Osteocyte (in vitro differentiated cells): Measurements from ENCODE around the gene UBXN11. TPM values are rescaled to one million over a fixed set of nuclear protein-coding genes. Genes with fewer than 3 reads are reported as not detected.
A peak's percentile ranks its signal among the peaks of the same experiment; 100 is the strongest.

Experiments used
- DNase-seq: peaks from one replicate; pipeline ENCODE4 v3.0.0; 2021; ENCODE audit warnings: mixed read lengths; ENCODE audit not compliant: unreplicated experiment; ENCODE audit errors: extremely low spot score
- H3K27ac Mint-ChIP-seq: one replicate; pipeline ENCODE4 v1.8.0; 2021; ENCODE audit warnings: mild to moderate bottlenecking, mixed read lengths; ENCODE audit not compliant: unreplicated experiment
- H3K27me3 Mint-ChIP-seq: one replicate; pipeline ENCODE4 v1.8.0; 2021; ENCODE audit warnings: mixed read lengths; ENCODE audit not compliant: unreplicated experiment
- H3K36me3 Mint-ChIP-seq: one replicate; pipeline ENCODE4 v1.8.0; 2021; ENCODE audit warnings: mixed read lengths; ENCODE audit not compliant: unreplicated experiment
- H3K4me1 Mint-ChIP-seq: one replicate; pipeline ENCODE4 v1.8.0; 2021; ENCODE audit warnings: mixed read lengths; ENCODE audit not compliant: unreplicated experiment
- H3K4me3 Mint-ChIP-seq: one replicate; pipeline ENCODE4 v1.8.0; 2021; ENCODE audit warnings: mild to moderate bottlenecking, moderate library complexity, mixed read lengths; ENCODE audit not compliant: unreplicated experiment
- H3K9me3 Mint-ChIP-seq: one replicate; pipeline ENCODE4 v1.8.0; 2021; ENCODE audit warnings: mixed read lengths; ENCODE audit not compliant: unreplicated experiment
- total RNA-seq: library from RNA; stranded (reverse); gene quantifications from 2 replicates; pipeline ENCODE4 v1.2.1, GENCODE V29; 2021
- TF ChIP-seq, protein P1 (sequence below): fragments of 200-600 bp; sonication (generic); IDR thresholded peaks from 2 replicates; pipeline ENCODE4 v1.5.0; 2021; ENCODE audit warnings: antibody characterized with exemption, mild to moderate bottlenecking, moderate library complexity

UBXN11 gene
- total RNA-seq, 1 donor from 2014 or later = 17.0 TPM

- Mint-ChIP-seq H3K9me3 (no peaks in the 10 kb centered on the region), H3K36me3 (peaks cover 12% of the 10 kb centered on the region), H3K4me1 (peaks cover 49% of the 10 kb centered on the region), H3K27me3 (no peaks in the 10 kb centered on the region), H3K27ac (peak overlapping the region; percentile 70), H3K4me3 (no peak overlapping the region)
- DNase-seq = no peak
- TF ChIP-seq, protein P1, sequence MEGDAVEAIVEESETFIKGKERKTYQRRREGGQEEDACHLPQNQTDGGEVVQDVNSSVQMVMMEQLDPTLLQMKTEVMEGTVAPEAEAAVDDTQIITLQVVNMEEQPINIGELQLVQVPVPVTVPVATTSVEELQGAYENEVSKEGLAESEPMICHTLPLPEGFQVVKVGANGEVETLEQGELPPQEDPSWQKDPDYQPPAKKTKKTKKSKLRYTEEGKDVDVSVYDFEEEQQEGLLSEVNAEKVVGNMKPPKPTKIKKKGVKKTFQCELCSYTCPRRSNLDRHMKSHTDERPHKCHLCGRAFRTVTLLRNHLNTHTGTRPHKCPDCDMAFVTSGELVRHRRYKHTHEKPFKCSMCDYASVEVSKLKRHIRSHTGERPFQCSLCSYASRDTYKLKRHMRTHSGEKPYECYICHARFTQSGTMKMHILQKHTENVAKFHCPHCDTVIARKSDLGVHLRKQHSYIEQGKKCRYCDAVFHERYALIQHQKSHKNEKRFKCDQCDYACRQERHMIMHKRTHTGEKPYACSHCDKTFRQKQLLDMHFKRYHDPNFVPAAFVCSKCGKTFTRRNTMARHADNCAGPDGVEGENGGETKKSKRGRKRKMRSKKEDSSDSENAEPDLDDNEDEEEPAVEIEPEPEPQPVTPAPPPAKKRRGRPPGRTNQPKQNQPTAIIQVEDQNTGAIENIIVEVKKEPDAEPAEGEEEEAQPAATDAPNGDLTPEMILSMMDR = no peak
These were observed 31.5 kb downstream of the UBXN11 start for GRCh38 chr1:26274801-26275425.

DNA sequence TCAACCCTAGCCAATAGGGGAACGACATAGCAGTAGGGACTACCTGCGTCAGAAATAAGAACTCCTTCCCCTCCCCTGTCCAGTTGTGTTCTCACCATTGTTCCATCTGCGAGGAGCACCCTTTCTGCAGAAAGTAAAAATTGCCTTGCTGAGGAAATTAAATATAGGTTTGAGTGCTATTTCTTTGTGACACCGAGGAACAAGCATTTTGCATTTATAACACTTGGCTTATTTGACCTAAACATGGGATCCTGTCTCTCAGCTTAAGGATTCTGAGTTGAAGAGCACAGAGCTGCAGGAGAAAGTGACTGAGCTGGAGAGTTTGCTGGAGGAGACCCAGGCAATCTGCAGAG, 37.3 kb downstream of the UBXN11 start:
- no peak overlapping the region for H3K27ac Mint-ChIP-seq
- no peak overlapping the region for H3K4me3 Mint-ChIP-seq
- H3K27me3 Mint-ChIP-seq = no peaks in the 10 kb centered on the region
- no peaks in the 10 kb centered on the region for H3K4me1 Mint-ChIP-seq
- peaks cover 5% of the 10 kb centered on the region for H3K9me3 Mint-ChIP-seq
- peaks cover 40% of the 10 kb centered on the region for H3K36me3 Mint-ChIP-seq
- DNase-seq = no peak
- TF ChIP-seq, protein P1 = no peak

DNA sequence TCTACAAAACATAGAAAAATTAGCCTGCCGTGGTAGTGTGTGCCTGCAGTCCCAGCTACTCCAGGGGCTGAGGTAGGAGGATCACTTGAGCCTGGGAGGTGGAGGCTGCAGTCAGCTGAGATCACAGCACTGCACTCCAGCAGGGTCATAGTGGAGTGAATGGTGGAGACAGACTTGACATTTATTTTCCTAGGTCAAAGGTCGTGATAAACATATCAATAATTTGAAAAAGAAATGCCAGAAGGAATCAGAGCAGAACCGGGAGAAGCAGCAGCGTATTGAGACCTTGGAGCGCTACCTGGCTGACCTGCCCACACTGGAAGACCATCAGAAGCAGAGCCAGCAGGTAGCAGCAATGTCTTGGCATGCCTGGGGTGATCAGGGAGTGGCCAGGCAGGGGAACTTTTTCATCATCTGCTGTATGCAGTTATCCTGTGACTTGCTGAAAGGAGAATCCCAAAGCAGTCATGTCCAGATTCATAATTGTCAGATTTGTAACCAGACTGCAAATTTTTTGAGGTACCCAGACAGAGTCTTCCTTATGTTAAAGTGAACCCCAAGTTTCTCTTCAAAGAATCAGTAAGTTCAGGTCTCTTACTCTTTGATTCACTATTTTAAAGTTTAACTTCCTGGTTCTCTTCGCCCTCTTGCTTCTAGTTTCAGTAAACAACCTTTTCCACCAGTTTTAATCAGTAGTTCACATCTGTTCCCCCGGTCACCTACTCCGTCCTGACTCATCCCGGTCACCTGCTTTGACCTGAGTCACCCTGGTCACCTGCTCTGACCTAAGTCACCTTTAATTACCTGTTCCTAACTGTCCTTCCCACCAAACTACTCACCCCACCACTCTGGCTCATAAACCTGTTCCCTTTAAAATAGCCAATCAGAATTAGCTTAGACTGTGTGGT, 37.9 kb downstream of the UBXN11 start:
- DNase-seq = no peak
- H3K36me3 Mint-ChIP-seq = peaks cover 46% of the 10 kb centered on the region
- H3K27me3 Mint-ChIP-seq = no peaks in the 10 kb centered on the region
- TF ChIP-seq, protein P1 = no peak
- no peak overlapping the region for H3K4me3 Mint-ChIP-seq
- H3K9me3 Mint-ChIP-seq = peaks cover 5% of the 10 kb centered on the region
- H3K4me1 Mint-ChIP-seq = no peaks in the 10 kb centered on the region
- H3K27ac Mint-ChIP-seq = no peak overlapping the region

DNA sequence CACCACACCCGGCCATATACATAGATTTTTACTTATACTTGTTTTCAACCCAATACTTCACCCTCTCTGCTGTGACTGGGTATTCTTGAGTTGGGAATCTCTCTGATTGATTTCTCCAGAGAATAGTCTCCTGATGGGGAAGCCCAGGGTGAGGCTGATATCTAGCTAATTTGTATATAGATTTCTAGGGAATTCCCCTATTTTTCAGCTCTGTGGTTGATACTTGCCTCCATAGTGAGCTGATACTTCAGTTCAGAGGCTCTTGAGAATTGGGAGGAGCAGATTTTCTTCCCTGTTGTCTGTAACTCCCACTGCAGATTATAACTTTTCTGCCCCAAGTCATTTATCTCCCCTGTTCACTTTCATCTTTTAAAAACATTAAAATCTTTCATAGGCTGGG, 41.0 kb downstream of the UBXN11 start:
- no peaks in the 10 kb centered on the region for H3K4me1 Mint-ChIP-seq
- no peak overlapping the region for H3K27ac Mint-ChIP-seq
- no peak for DNase-seq
- H3K4me3 Mint-ChIP-seq = no peak overlapping the region
- H3K27me3 Mint-ChIP-seq = no peaks in the 10 kb centered on the region
- H3K36me3 Mint-ChIP-seq = peaks cover 48% of the 10 kb centered on the region
- H3K9me3 Mint-ChIP-seq = peaks cover 5% of the 10 kb centered on the region
- TF ChIP-seq, protein P1 = no peak

DNA sequence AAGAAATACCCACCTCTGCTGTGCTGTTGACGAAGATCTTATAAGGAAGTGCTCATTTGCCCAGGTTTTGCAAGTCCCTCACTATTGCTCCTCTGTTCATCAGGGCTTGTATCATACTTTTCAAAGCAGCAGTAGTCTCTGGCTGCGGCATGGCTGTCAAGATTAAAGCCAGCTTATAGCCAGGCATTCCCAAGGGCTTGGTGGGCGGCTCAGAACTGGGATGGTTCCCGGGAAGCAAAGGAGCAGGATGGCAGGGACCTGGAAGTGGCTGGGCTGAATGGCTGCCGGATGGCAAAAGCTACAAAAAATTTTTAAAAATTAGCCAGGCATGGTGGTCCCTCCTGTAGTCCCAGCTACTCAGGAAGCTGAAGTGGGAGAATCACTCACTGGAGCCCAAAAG, 43.2 kb downstream of the UBXN11 start:
- H3K4me1 Mint-ChIP-seq = no peaks in the 10 kb centered on the region
- H3K36me3 Mint-ChIP-seq = peaks cover 48% of the 10 kb centered on the region
- no peaks in the 10 kb centered on the region for H3K9me3 Mint-ChIP-seq
- no peak overlapping the region for H3K4me3 Mint-ChIP-seq
- no peaks in the 10 kb centered on the region for H3K27me3 Mint-ChIP-seq
- DNase-seq = no peak
- TF ChIP-seq, protein P1 = no peak
- H3K27ac Mint-ChIP-seq = no peak overlapping the region
